Smooth muscle cell of the brain vasculature (primary cell): ENCODE measurements around the gene KRTAP13-2.

Experiments used
- DNase-seq: peaks from one replicate; pipeline ENCODE4 v3.0.0-alpha.2; 2012; ENCODE audit warnings: low read depth, low spot score

Gene KRTAP13-2

GRCh38 chr21:30326390-30326789 lies 45.7 kb downstream of the KRTAP13-2 start:
- no peak for DNase-seq
